Astrocyte (in vitro differentiated cells and primary cell): ENCODE data around the gene S1PR2. TPM values are rescaled to one million over a fixed set of nuclear protein-coding genes. Genes with fewer than 3 reads are reported as not detected.

ENCODE experiments used
- DNase-seq: peaks from one replicate; pipeline ENCODE4 v3.0.0-alpha.2; 2010; ENCODE audit warnings: low read depth
- FAIRE-seq: peaks from 2 replicates; lab custom pipeline; 2011; peaks lifted over from hg19 to GRCh38; lab: Jason Lieb, UNC
- H2AFZ ChIP-seq: 2 replicates; pipeline ENCODE4 v1.6.0; 2012; ENCODE audit warnings: low read depth, low read length, inconsistent platforms
- H3K27ac ChIP-seq: 2 replicates; pipeline ENCODE4 v1.5.1; 2011; ENCODE audit warnings: low read depth, low read length, inconsistent platforms
- H3K27me3 ChIP-seq: 2 replicates; pipeline ENCODE4 v1.6.0; 2011; ENCODE audit warnings: low read length, inconsistent platforms; ENCODE audit not compliant: insufficient read depth
- H3K36me3 ChIP-seq: 2 replicates; pipeline ENCODE4 v1.5.1; 2011; ENCODE audit warnings: low read length, inconsistent platforms; ENCODE audit not compliant: insufficient read depth
- H3K4me1 ChIP-seq: 2 replicates; pipeline ENCODE4 v1.5.1; 2011; ENCODE audit warnings: low read length, inconsistent platforms; ENCODE audit not compliant: insufficient read depth
- H3K4me2 ChIP-seq: 2 replicates; pipeline ENCODE4 v1.6.0; 2012; ENCODE audit warnings: low read length, inconsistent platforms
- H3K4me3 ChIP-seq: 2 replicates; pipeline ENCODE4 v1.5.1; 2011; ENCODE audit warnings: low read depth, mild to moderate bottlenecking, low read length, inconsistent platforms; ENCODE audit not compliant: insufficient read depth
- H3K79me2 ChIP-seq: 2 replicates; pipeline ENCODE4 v1.6.0; 2012; ENCODE audit warnings: mild to moderate bottlenecking, low read length, inconsistent platforms; ENCODE audit not compliant: insufficient read depth
- H3K9ac ChIP-seq: 2 replicates; pipeline ENCODE4 v1.6.0; 2012; ENCODE audit warnings: mild to moderate bottlenecking, low read length, inconsistent platforms
- H3K9me3 ChIP-seq: 2 replicates; pipeline ENCODE4 v1.5.1; 2012; ENCODE audit warnings: low read depth, mild to moderate bottlenecking, low read length, inconsistent platforms; ENCODE audit not compliant: insufficient read depth
- H4K20me1 ChIP-seq: 2 replicates; pipeline ENCODE4 v1.6.0; 2012; ENCODE audit warnings: low read length, inconsistent platforms; ENCODE audit not compliant: insufficient read depth
- H3K27ac Mint-ChIP-seq: one replicate; pipeline ENCODE4 v1.8.0; 2021; ENCODE audit warnings: mild to moderate bottlenecking, mixed read lengths; ENCODE audit not compliant: unreplicated experiment
- H3K27me3 Mint-ChIP-seq: one replicate; pipeline ENCODE4 v1.8.0; 2021; ENCODE audit warnings: low read depth, mixed read lengths; ENCODE audit not compliant: unreplicated experiment
- H3K36me3 Mint-ChIP-seq: one replicate; pipeline ENCODE4 v1.8.0; 2021; ENCODE audit warnings: low read depth, mixed read lengths; ENCODE audit not compliant: unreplicated experiment
- H3K4me1 Mint-ChIP-seq: one replicate; pipeline ENCODE4 v1.8.0; 2021; ENCODE audit warnings: low read depth, mixed read lengths; ENCODE audit not compliant: unreplicated experiment
- H3K4me3 Mint-ChIP-seq: one replicate; pipeline ENCODE4 v1.8.0; 2021; ENCODE audit warnings: mild to moderate bottlenecking, moderate library complexity, mixed read lengths; ENCODE audit not compliant: unreplicated experiment
- H3K9me3 Mint-ChIP-seq: one replicate; pipeline ENCODE4 v1.8.0; 2021; ENCODE audit warnings: mild to moderate bottlenecking, mixed read lengths; ENCODE audit not compliant: unreplicated experiment
- CTCF ChIP-seq: IDR thresholded peaks from 2 replicates; pipeline ENCODE4 v1.5.1; 2011; ENCODE audit warnings: low read depth, mild to moderate bottlenecking, inconsistent platforms, low read length, moderate library complexity; ENCODE audit not compliant: insufficient read depth
- EZH2 ChIP-seq: IDR thresholded peaks from 2 replicates; pipeline ENCODE4 v1.6.1; 2012; ENCODE audit warnings: mild to moderate bottlenecking, low read length, inconsistent platforms; ENCODE audit not compliant: insufficient read depth
- total RNA-seq: library from RNA; stranded (reverse); gene quantifications from 2 replicates; pipeline ENCODE4 v1.2.1, GENCODE V29; 2021

Gene S1PR2
- total RNA-seq, 1 donor from 2014 or later = 15.7 TPM

GRCh38 chr19:10195199-10195519 lies 36.0 kb downstream of the S1PR2 start:
- H3K4me1 Mint-ChIP-seq = peaks cover 3% of the 10 kb centered on the region
- DNase-seq (no peak), FAIRE-seq (no peak)
- H3K4me2 ChIP-seq = peak overlapping the region; percentile 93
- peak overlapping the region; percentile 80 for H3K4me3 ChIP-seq
- no peaks in the 10 kb centered on the region for H3K9me3 Mint-ChIP-seq
- no peak overlapping the region for H3K27ac Mint-ChIP-seq
- peak overlapping the region; percentile 88 for H2AFZ ChIP-seq
- peaks cover 7% of the 10 kb centered on the region for H3K36me3 ChIP-seq
- H3K4me1 ChIP-seq = peaks cover 8% of the 10 kb centered on the region
- H3K4me3 Mint-ChIP-seq = peak overlapping the region; percentile 99
- no peaks in the 10 kb centered on the region for H3K9me3 ChIP-seq
- H3K79me2 ChIP-seq = peaks cover 46% of the 10 kb centered on the region
- H3K9ac ChIP-seq = peak overlapping the region; percentile 87
- H3K27me3 ChIP-seq = no peaks in the 10 kb centered on the region
- H3K36me3 Mint-ChIP-seq = no peaks in the 10 kb centered on the region
- no peaks in the 10 kb centered on the region for H3K27me3 Mint-ChIP-seq
- TF ChIP-seq EZH2 (no peak), CTCF (no peak)
- peaks cover 32% of the 10 kb centered on the region for H4K20me1 ChIP-seq
- no peak overlapping the region for H3K27ac ChIP-seq

- Histone ChIP-seq H3K79me2 (peaks cover 51% of the 10 kb centered on the region), H2AFZ (peak within 1 kb of the TSS; percentile 88), H4K20me1 (peaks cover 37% of the 10 kb centered on the region), H3K27ac (peak within 1 kb of the TSS; percentile 79), H3K4me2 (peak within 1 kb of the TSS; percentile 93), H3K9ac (peak within 1 kb of the TSS; percentile 87), H3K4me1 (peaks cover 8% of the 10 kb centered on the region), H3K36me3 (peaks cover 12% of the 10 kb centered on the region), H3K4me3 (peak within 1 kb of the TSS; percentile 80), H3K27me3 (no peaks in the 10 kb centered on the region), H3K9me3 (no peaks in the 10 kb centered on the region)
- DNase-seq = peak; percentile 93
- FAIRE-seq = peak; percentile 60
- Mint-ChIP-seq H3K9me3 (no peaks in the 10 kb centered on the region), H3K27me3 (no peaks in the 10 kb centered on the region), H3K4me1 (peaks cover 3% of the 10 kb centered on the region), H3K4me3 (peak within 1 kb of the TSS; percentile 99), H3K27ac (peak within 1 kb of the TSS; percentile 83), H3K36me3 (no peaks in the 10 kb centered on the region)
- no peak for TF ChIP-seq CTCF
- no peak for TF ChIP-seq EZH2
Observed at GRCh38 chr19:10194500-10195198, 36.5 kb downstream of the S1PR2 start, which contains the start of gene DNMT1. Gene DNMT1 (minus strand): TSS chr19:10194953. CDS start chr19:10194899, 54 bp downstream.
